HEK293 (cell line): ENCODE measurements around the gene ZNHIT2.

Experiments
- CTCF ChIA-PET: fragments of 350-600 bp; formaldehyde crosslinking; extraction: SDS; loops from one replicate; lab custom pipeline; 2021; ENCODE audit warnings: antibody characterized with exemption; lab: Yijun Ruan, JAX
- POLR2A ChIA-PET: fragments of 300-600 bp; formaldehyde crosslinking; extraction: SDS; loops from one replicate; lab custom pipeline; 2020; ENCODE audit warnings: antibody characterized with exemption, inconsistent platforms; lab: Yijun Ruan, JAX
- H3K27ac ChIP-seq: fragments of 200-500 bp; sonication (Bioruptor generic); 2 replicates; pipeline ENCODE4 v1.5.1; 2014; ENCODE audit warnings: low read depth, low read length, control low read depth, inconsistent platforms; ENCODE audit errors: extremely low read depth
- H3K36me3 ChIP-seq, 2 experiments: fragments of 200-500 bp in 1 of 2; sonication (Bioruptor generic) in 1 of 2; 1 replicate in 1 of 2; 2 replicates in 1 of 2; pipeline ENCODE4 v1.5.1; 2014 to 2017; ENCODE audit warnings: inconsistent platforms in 2 of 2, low read length in 2 of 2; ENCODE audit not compliant: control insufficient read depth in 2 of 2, insufficient read depth in 1 of 2
- H3K4me1 ChIP-seq: fragments of 200-500 bp; sonication (Bioruptor generic); 2 replicates; pipeline ENCODE4 v1.5.1; 2014; ENCODE audit warnings: mild to moderate bottlenecking, low read length, inconsistent platforms; ENCODE audit not compliant: control insufficient read depth, insufficient read depth
- H3K4me3 ChIP-seq: 2 replicates; pipeline ENCODE4 v1.5.1; 2011; ENCODE audit warnings: low read depth, mild to moderate bottlenecking, control low read depth, low read length, moderate library complexity
- H3K9me3 ChIP-seq: fragments of 200-500 bp; sonication (Bioruptor generic); 2 replicates; pipeline ENCODE4 v1.5.1; 2014; ENCODE audit warnings: low read depth, low read length, inconsistent platforms; ENCODE audit not compliant: control insufficient read depth, insufficient read depth
- KLF8 ChIP-seq: fragments of 450-650 bp; formaldehyde crosslinking; IDR thresholded peaks from 2 replicates; pipeline ENCODE4 v1.5.1; 2016; ENCODE audit warnings: missing biosample characterization, missing genetic modification characterization
- SETDB1 ChIP-seq: IDR thresholded peaks from one replicate; pipeline ENCODE4 v1.6.1; 2017; ENCODE audit warnings: mild to moderate bottlenecking, low read length, moderate library complexity, mixed read lengths; ENCODE audit not compliant: insufficient read length
- ZBTB17 ChIP-seq: fragments of 450-650 bp; formaldehyde crosslinking; IDR thresholded peaks from 2 replicates; pipeline ENCODE4 v1.5.1; 2016; ENCODE audit warnings: missing biosample characterization, missing genetic modification characterization
- ZNF391 ChIP-seq: fragments of 450-650 bp; formaldehyde crosslinking; IDR thresholded peaks from 2 replicates; pipeline ENCODE4 v1.5.1; 2016; ENCODE audit warnings: low read depth, missing biosample characterization, missing genetic modification characterization, borderline replicate concordance
- ZNF549 ChIP-seq: fragments of 450-650 bp; IDR thresholded peaks from 2 replicates; pipeline ENCODE4 v1.5.1; 2018; ENCODE audit warnings: missing biosample characterization, missing genetic modification characterization, mild to moderate bottlenecking, inconsistent platforms, moderate library complexity
- ZNF830 ChIP-seq: fragments of 450-650 bp; IDR thresholded peaks from 2 replicates; pipeline ENCODE4 v1.5.0; 2018; ENCODE audit warnings: missing biosample characterization, missing genetic modification characterization, low read depth, mild to moderate bottlenecking, moderate library complexity
- ZSCAN16 ChIP-seq: fragments of 450-650 bp; formaldehyde crosslinking; IDR thresholded peaks from 2 replicates; pipeline ENCODE4 v1.5.1; 2016; ENCODE audit warnings: missing biosample characterization, missing genetic modification characterization
- TF ChIP-seq, protein P1 (sequence below): fragments of 450-650 bp; formaldehyde crosslinking; IDR thresholded peaks from 2 replicates; pipeline ENCODE4 v1.5.1; 2017; ENCODE audit warnings: missing biosample characterization, missing genetic modification characterization
- TF ChIP-seq, protein P2 (sequence below): fragments of 450-650 bp; formaldehyde crosslinking; IDR thresholded peaks from 2 replicates; pipeline ENCODE4 v1.5.1; 2016; ENCODE audit warnings: missing biosample characterization, missing genetic modification characterization
- TF ChIP-seq, protein P3 (sequence below): fragments of 450-650 bp; formaldehyde crosslinking; IDR thresholded peaks from 2 replicates; pipeline ENCODE4 v1.5.1; 2016; ENCODE audit warnings: missing biosample characterization, missing genetic modification characterization
- TF ChIP-seq, protein P4 (sequence below): fragments of 450-650 bp; formaldehyde crosslinking; IDR thresholded peaks from 2 replicates; pipeline ENCODE4 v1.5.1; 2016; ENCODE audit warnings: missing biosample characterization, missing genetic modification characterization

The ZNHIT2 gene

DNA sequence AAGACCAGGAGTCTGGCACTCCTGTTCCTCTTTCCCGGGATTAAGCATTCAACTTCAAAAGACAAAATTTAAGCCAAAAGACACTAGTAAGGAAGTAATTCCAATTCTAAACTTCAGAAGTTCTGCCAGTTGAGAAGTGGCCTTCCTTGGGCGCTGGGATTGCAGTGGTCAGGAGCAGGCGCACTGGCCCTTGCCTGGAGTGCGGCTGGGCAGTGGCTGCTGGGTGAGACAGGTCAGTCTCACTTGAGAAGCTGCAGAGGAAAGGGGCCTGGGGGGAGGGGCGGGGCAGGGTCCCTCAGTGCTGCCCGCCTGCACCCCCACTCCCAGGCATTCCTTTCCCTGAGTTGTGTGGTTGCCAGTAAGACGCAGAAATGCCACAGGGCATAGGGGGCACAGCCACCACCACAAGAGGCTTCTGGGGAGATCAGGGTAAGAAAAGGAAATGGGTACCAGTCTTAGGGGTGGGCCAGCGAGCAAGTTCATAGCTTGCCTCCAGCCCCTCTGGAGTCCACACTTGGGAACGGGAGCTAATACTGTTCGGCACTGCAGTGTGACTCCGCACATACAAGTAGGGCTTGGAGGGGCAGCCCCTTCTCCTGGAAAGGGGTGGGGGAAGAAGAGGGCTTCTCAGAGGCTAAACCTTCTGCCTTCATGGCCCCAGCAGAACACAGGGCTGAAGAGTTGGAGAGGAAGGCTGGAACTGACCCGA is 10.1 kb upstream of the ZNHIT2 start:
- POLR2A ChIA-PET: interaction anchor here (0.7 to 2.0 kb wide), 3 partner anchors 10 to 134 kb away, joined by 3 to 7 read pairs (median 4); partner anchors contain the start of genes CAPN1, POLA2 and ZNHIT2
- H3K36me3 ChIP-seq: peaks cover 0 to 89% of the 10 kb centered on the region in 2 experiments; a peak in 2 of 3 replicates
- CTCF ChIA-PET: interaction anchor here (1.1 to 1.4 kb wide), 4 partner anchors 10 to 54 kb away, joined by 3 to 4 read pairs (median 4); partner anchors contain the start of genes CAPN1 and ZNHIT2

GRCh38 chr11:65126624-65127274 is 9.2 kb upstream of the ZNHIT2 start:
- no peak overlapping the region for H3K27ac ChIP-seq
- CTCF ChIA-PET: interaction anchor here (0.7 to 1.2 kb wide), 2 partner anchors 16 to 62 kb away, joined by 4 read pairs; no protein-coding TSS in a partner anchor
- H3K4me1 ChIP-seq: peaks cover 3% of the 10 kb centered on the region; the same call in 1 of the 2 replicates
- H3K36me3 ChIP-seq: peaks cover 0 to 80% of the 10 kb centered on the region in 2 experiments; a peak in 2 of 3 replicates
- H3K9me3 ChIP-seq: no peaks in the 10 kb centered on the region
- H3K4me3 ChIP-seq: no peak overlapping the region
- POLR2A ChIA-PET: interaction anchor here (0.7 kb wide), 1 partner anchor 15 kb away, joined by 3 read pairs; the partner anchor contains the start of gene TM7SF2
- TF ChIP-seq, protein P1, sequence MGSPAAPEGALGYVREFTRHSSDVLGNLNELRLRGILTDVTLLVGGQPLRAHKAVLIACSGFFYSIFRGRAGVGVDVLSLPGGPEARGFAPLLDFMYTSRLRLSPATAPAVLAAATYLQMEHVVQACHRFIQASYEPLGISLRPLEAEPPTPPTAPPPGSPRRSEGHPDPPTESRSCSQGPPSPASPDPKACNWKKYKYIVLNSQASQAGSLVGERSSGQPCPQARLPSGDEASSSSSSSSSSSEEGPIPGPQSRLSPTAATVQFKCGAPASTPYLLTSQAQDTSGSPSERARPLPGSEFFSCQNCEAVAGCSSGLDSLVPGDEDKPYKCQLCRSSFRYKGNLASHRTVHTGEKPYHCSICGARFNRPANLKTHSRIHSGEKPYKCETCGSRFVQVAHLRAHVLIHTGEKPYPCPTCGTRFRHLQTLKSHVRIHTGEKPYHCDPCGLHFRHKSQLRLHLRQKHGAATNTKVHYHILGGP (tag by site-specific recombination): no peak

More for the DNA sequence above, 10.1 kb upstream of the ZNHIT2 start:
- peaks cover 3% of the 10 kb centered on the region; the same call in 1 of the 2 replicates for H3K4me1 ChIP-seq
- no peak overlapping the region for H3K4me3 ChIP-seq
- no peaks in the 10 kb centered on the region for H3K9me3 ChIP-seq
- TF ChIP-seq, protein P2, sequence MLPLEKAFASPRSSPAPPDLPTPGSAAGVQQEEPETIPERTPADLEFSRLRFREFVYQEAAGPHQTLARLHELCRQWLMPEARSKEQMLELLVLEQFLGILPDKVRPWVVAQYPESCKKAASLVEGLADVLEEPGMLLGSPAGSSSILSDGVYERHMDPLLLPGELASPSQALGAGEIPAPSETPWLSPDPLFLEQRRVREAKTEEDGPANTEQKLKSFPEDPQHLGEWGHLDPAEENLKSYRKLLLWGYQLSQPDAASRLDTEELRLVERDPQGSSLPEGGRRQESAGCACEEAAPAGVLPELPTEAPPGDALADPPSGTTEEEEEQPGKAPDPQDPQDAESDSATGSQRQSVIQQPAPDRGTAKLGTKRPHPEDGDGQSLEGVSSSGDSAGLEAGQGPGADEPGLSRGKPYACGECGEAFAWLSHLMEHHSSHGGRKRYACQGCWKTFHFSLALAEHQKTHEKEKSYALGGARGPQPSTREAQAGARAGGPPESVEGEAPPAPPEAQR (tag by site-specific recombination): no peak
- TF ChIP-seq ZNF549 (tag by site-specific recombination) (no peak), ZNF830 (tag by site-specific recombination) (no peak), ZSCAN16 (no peak), ZNF391 (tag by site-specific recombination) (no peak), SETDB1 (no peak), KLF8 (tag by site-specific recombination) (no peak), ZBTB17 (no peak)
- TF ChIP-seq, protein P3, sequence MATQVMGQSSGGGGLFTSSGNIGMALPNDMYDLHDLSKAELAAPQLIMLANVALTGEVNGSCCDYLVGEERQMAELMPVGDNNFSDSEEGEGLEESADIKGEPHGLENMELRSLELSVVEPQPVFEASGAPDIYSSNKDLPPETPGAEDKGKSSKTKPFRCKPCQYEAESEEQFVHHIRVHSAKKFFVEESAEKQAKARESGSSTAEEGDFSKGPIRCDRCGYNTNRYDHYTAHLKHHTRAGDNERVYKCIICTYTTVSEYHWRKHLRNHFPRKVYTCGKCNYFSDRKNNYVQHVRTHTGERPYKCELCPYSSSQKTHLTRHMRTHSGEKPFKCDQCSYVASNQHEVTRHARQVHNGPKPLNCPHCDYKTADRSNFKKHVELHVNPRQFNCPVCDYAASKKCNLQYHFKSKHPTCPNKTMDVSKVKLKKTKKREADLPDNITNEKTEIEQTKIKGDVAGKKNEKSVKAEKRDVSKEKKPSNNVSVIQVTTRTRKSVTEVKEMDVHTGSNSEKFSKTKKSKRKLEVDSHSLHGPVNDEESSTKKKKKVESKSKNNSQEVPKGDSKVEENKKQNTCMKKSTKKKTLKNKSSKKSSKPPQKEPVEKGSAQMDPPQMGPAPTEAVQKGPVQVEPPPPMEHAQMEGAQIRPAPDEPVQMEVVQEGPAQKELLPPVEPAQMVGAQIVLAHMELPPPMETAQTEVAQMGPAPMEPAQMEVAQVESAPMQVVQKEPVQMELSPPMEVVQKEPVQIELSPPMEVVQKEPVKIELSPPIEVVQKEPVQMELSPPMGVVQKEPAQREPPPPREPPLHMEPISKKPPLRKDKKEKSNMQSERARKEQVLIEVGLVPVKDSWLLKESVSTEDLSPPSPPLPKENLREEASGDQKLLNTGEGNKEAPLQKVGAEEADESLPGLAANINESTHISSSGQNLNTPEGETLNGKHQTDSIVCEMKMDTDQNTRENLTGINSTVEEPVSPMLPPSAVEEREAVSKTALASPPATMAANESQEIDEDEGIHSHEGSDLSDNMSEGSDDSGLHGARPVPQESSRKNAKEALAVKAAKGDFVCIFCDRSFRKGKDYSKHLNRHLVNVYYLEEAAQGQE (tag by site-specific recombination): no peak
- TF ChIP-seq, protein P4, sequence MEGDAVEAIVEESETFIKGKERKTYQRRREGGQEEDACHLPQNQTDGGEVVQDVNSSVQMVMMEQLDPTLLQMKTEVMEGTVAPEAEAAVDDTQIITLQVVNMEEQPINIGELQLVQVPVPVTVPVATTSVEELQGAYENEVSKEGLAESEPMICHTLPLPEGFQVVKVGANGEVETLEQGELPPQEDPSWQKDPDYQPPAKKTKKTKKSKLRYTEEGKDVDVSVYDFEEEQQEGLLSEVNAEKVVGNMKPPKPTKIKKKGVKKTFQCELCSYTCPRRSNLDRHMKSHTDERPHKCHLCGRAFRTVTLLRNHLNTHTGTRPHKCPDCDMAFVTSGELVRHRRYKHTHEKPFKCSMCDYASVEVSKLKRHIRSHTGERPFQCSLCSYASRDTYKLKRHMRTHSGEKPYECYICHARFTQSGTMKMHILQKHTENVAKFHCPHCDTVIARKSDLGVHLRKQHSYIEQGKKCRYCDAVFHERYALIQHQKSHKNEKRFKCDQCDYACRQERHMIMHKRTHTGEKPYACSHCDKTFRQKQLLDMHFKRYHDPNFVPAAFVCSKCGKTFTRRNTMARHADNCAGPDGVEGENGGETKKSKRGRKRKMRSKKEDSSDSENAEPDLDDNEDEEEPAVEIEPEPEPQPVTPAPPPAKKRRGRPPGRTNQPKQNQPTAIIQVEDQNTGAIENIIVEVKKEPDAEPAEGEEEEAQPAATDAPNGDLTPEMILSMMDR (tag by site-specific recombination): no peak
- TF ChIP-seq, all 188 proteins: peak for 0
- H3K27ac ChIP-seq: no peak overlapping the region
